CD14-positive monocyte (primary cell): Measurements from ENCODE around the gene P2RY14. TPM values are rescaled to one million over a fixed set of nuclear protein-coding genes. Genes with fewer than 3 reads are reported as not detected.
A peak's percentile ranks its signal among the peaks of the same experiment; 100 is the strongest.

Experiments used
- DNase-seq, 3 donors: peaks; one replicate each; pipeline ENCODE4 v3.0.0-alpha.2; 2011 to 2022
- H2AFZ ChIP-seq: 2 replicates; pipeline ENCODE4 v1.6.0; 2012; ENCODE audit warnings: mild to moderate bottlenecking, low read depth, low read length, inconsistent platforms; ENCODE audit not compliant: insufficient read depth, poor library complexity, severe bottlenecking
- H3K27ac ChIP-seq, 2 donors: 1 replicate in 1 of 2; 2 replicates in 1 of 2; pipeline ENCODE4 v1.5.1; 2012 to 2013; ENCODE audit warnings: low read length in 2 of 2, control low read depth in 1 of 2, inconsistent platforms in 1 of 2, low read depth in 1 of 2, mild to moderate bottlenecking in 1 of 2
- H3K27me3 ChIP-seq, 2 donors: one replicate each; pipeline versions ENCODE4 v1.6.0 to v1.6.1; 2011 to 2013; ENCODE audit warnings: low read length in 2 of 2; ENCODE audit not compliant: control insufficient read depth in 2 of 2, insufficient read depth in 2 of 2
- H3K36me3 ChIP-seq, 2 donors: replicated peaks in 1 of 2; 1 replicate in 1 of 2; 2 replicates in 1 of 2; pipeline versions ENCODE4 v1.5.1 to v1.6.1; 2012 to 2013; ENCODE audit warnings: low read length in 2 of 2, control low read depth in 1 of 2, inconsistent platforms in 1 of 2, mild to moderate bottlenecking in 1 of 2; ENCODE audit not compliant: insufficient read depth in 2 of 2, control insufficient read depth in 1 of 2
- H3K4me1 ChIP-seq, 2 donors: 1 replicate in 1 of 2; 2 replicates in 1 of 2; pipeline versions ENCODE4 v1.5.1 to v1.6.1; 2012 to 2013; ENCODE audit warnings: low read length in 2 of 2, control low read depth in 1 of 2, inconsistent platforms in 1 of 2, mild to moderate bottlenecking in 1 of 2, moderate library complexity in 1 of 2; ENCODE audit not compliant: insufficient read depth in 2 of 2, control insufficient read depth in 1 of 2
- H3K4me2 ChIP-seq: replicated peaks from 2 replicates; pipeline ENCODE3; 2012; ENCODE audit warnings: low read length, moderate library complexity, mild to moderate bottlenecking; ENCODE audit not compliant: poor library complexity, severe bottlenecking; ENCODE audit errors: extremely low read depth
- H3K4me3 ChIP-seq, 3 experiments: fragments of 200-600 bp in 1 of 3; sonication (generic) in 1 of 3; replicated peaks in 1 of 3; 1 replicate in 2 of 3; 2 replicates in 1 of 3; pipeline ENCODE4 v1.5.1; 2011 to 2013; ENCODE audit warnings: low read length in 3 of 3, mild to moderate bottlenecking in 3 of 3, control low read depth in 2 of 3, low read depth in 2 of 3, inconsistent platforms in 1 of 3, moderate library complexity in 1 of 3
- H3K79me2 ChIP-seq: 2 replicates; pipeline ENCODE4 v1.6.0; 2012; ENCODE audit warnings: mild to moderate bottlenecking, control low read depth, inconsistent platforms, low read length, moderate library complexity; ENCODE audit not compliant: insufficient read depth
- H3K9ac ChIP-seq: 2 replicates; pipeline ENCODE4 v1.6.0; 2017; ENCODE audit warnings: low read length, mild to moderate bottlenecking; ENCODE audit not compliant: insufficient read depth, poor library complexity, severe bottlenecking
- H3K9me3 ChIP-seq, 2 donors: replicated peaks in 1 of 2; 1 replicate in 1 of 2; 2 replicates in 1 of 2; pipeline versions ENCODE4 v1.5.1 to v1.6.1; 2012 to 2013; ENCODE audit warnings: low read length in 2 of 2, control low read depth in 1 of 2; ENCODE audit not compliant: control insufficient read depth in 1 of 2, insufficient read depth in 1 of 2
- H4K20me1 ChIP-seq: 2 replicates; pipeline ENCODE4 v1.6.0; 2012; ENCODE audit warnings: mild to moderate bottlenecking, low read length, control low read depth, moderate library complexity; ENCODE audit not compliant: insufficient read depth
- H3K27ac Mint-ChIP-seq, 7 donors: one replicate each; pipeline ENCODE4 v1.8.0; 2020; ENCODE audit warnings: mild to moderate bottlenecking in 7 of 7, mixed read lengths in 7 of 7, moderate library complexity in 6 of 7, inconsistent platforms in 2 of 7
- H3K27me3 Mint-ChIP-seq, 3 donors: one replicate each; pipeline ENCODE4 v1.8.0; 2021 to 2022; ENCODE audit warnings: low read depth in 3 of 3, mild to moderate bottlenecking in 3 of 3, mixed read lengths in 3 of 3, moderate library complexity in 3 of 3, inconsistent platforms in 1 of 3
- H3K36me3 Mint-ChIP-seq, 2 donors: one replicate each; pipeline ENCODE4 v1.8.0; 2020; ENCODE audit warnings: mixed read lengths in 2 of 2, inconsistent platforms in 1 of 2, mild to moderate bottlenecking in 1 of 2
- H3K4me1 Mint-ChIP-seq: one replicate; pipeline ENCODE4 v1.8.0; 2020; ENCODE audit warnings: mild to moderate bottlenecking, mixed read lengths
- H3K4me3 Mint-ChIP-seq, 2 donors: one replicate each; pipeline ENCODE4 v1.8.0; 2020; ENCODE audit warnings: mild to moderate bottlenecking in 2 of 2, mixed read lengths in 2 of 2, moderate library complexity in 1 of 2
- H3K9me3 Mint-ChIP-seq, 7 donors: one replicate each; pipeline ENCODE4 v1.8.0; 2020 to 2022; ENCODE audit warnings: mixed read lengths in 7 of 7, mild to moderate bottlenecking in 6 of 7, moderate library complexity in 6 of 7, inconsistent platforms in 2 of 7
- CTCF ChIP-seq: fragments of 200-600 bp; IDR thresholded peaks from one replicate; pipeline ENCODE4 v1.8.0; 2022; ENCODE audit warnings: antibody characterized with exemption, mild to moderate bottlenecking
- WGBS: methylation state at CpG from one replicate; pipeline ENCODE4 v1.1.5; 2013; ENCODE audit warnings: missing lambda C conversion rate; ENCODE audit not compliant: insufficient coverage; 5-methylcytosine and 5-hydroxymethylcytosine counted together
- intact Hi-C, 2 donors: fragments of 100-400 bp; cut with micrococcal nuclease; formaldehyde crosslinking; loops; one replicate each; pipeline versions ENCODE4 v1.15.0 to v1.15.1; 2023
- polyA plus RNA-seq, 3 donors: library from polyadenylated mRNA; depleted of rRNA in 1 of 3; unstranded in 2 of 3; stranded (reverse) in 1 of 3; fragments of 300-500 nt in 2 of 3; fragments of >200 nt in 1 of 3; fragmentation: Illumina TruSeq in 2 of 3; gene quantifications; 1 replicate in 2 of 3; 2 replicates in 1 of 3; pipeline ENCODE4 v1.2.3, GENCODE V29; 2012 to 2021

Gene P2RY14
- polyA plus RNA-seq, 3 donors, result 0.20 to 0.67 (median 0.50) TPM

- no peak for DNase-seq
- no peak overlapping the region for H3K4me2 ChIP-seq
- no peak overlapping the region for H3K4me3 ChIP-seq
- H3K9me3 Mint-ChIP-seq, result no peaks in the 10 kb centered on the region
- no peaks in the 10 kb centered on the region for H3K4me1 ChIP-seq
- H3K4me3 Mint-ChIP-seq, result no peak overlapping the region
- H3K36me3 Mint-ChIP-seq, result no peaks in the 10 kb centered on the region
- H3K79me2 ChIP-seq, result no peaks in the 10 kb centered on the region
- H3K27ac Mint-ChIP-seq, result peak overlapping the region in 1 of 7 donors; percentile 32
- no peaks in the 10 kb centered on the region for H4K20me1 ChIP-seq
- 55% methylated on average over 2 of the region's 4 CpGs for WGBS
- no peaks in the 10 kb centered on the region for H3K9me3 ChIP-seq
- H3K27me3 ChIP-seq, result no peaks in the 10 kb centered on the region
- no peak overlapping the region for H3K27ac ChIP-seq
- intact Hi-C loops, result no loop called here
- H3K9ac ChIP-seq, result no peak overlapping the region
- peaks cover 3% of the 10 kb centered on the region for H3K4me1 Mint-ChIP-seq
- H3K36me3 ChIP-seq, result no peaks in the 10 kb centered on the region
- H3K27me3 Mint-ChIP-seq, result no peaks in the 10 kb centered on the region
- no peak overlapping the region for H2AFZ ChIP-seq
- TF ChIP-seq CTCF, result no peak
These were observed 78.5 kb downstream of the P2RY14 start for GRCh38 chr3:151199554-151200438.

- Histone ChIP-seq H3K79me2 (no peaks in the 10 kb centered on the region), H3K36me3 (no peaks in the 10 kb centered on the region), H3K4me2 (no peak overlapping the region), H3K27ac (no peak overlapping the region), H4K20me1 (no peaks in the 10 kb centered on the region), H2AFZ (no peak overlapping the region), H3K4me1 (no peaks in the 10 kb centered on the region), H3K9ac (no peak overlapping the region), H3K9me3 (no peaks in the 10 kb centered on the region), H3K4me3 (no peak overlapping the region), H3K27me3 (no peaks in the 10 kb centered on the region)
- H3K4me1 Mint-ChIP-seq, result peaks cover 2% of the 10 kb centered on the region
- WGBS, result 100% methylated on average over 1 of the region's 5 CpGs
- no peak for DNase-seq
- H3K4me3 Mint-ChIP-seq, result no peak overlapping the region
- H3K36me3 Mint-ChIP-seq, result no peaks in the 10 kb centered on the region
- intact Hi-C loops, result no loop called here
- H3K9me3 Mint-ChIP-seq, result no peaks in the 10 kb centered on the region
- peaks cover 0 to 2% (median 0%) of the 10 kb centered on the region in 3 donors for H3K27me3 Mint-ChIP-seq
- TF ChIP-seq CTCF, result no peak
- no peak overlapping the region for H3K27ac Mint-ChIP-seq
These were observed 79.5 kb downstream of the P2RY14 start for GRCh38 chr3:151198849-151199248.
